HepG2 (cell line): Measurements from ENCODE around the gene NUFIP1. TPM values are rescaled to one million over a fixed set of nuclear protein-coding genes. Genes with fewer than 3 reads are reported as not detected.
A peak's percentile ranks its signal among the peaks of the same experiment; 100 is the strongest.

Source experiments
- FOXK1 ChIP-seq: sonication (generic); formaldehyde crosslinking; IDR thresholded peaks from 2 replicates; pipeline ENCODE4 v1.4.0; 2020; ENCODE audit warnings: low read depth, missing genetic modification reagents, borderline replicate concordance
- GZF1 ChIP-seq: sonication (generic); formaldehyde crosslinking; IDR thresholded peaks from 2 replicates; pipeline ENCODE4 v1.5.1; 2020; ENCODE audit warnings: mild to moderate bottlenecking, missing genetic modification reagents
- MEIS1 ChIP-seq: sonication (generic); formaldehyde crosslinking; IDR thresholded peaks from 2 replicates; pipeline ENCODE4 v1.9.0; 2021; ENCODE audit warnings: mild to moderate bottlenecking, missing genetic modification reagents, moderate library complexity, borderline replicate concordance
- POGZ ChIP-seq: sonication (generic); formaldehyde crosslinking; IDR thresholded peaks from 2 replicates; pipeline ENCODE4 v1.4.0; 2020; ENCODE audit warnings: mild to moderate bottlenecking, missing genetic modification reagents
- ZBTB42 ChIP-seq: sonication (generic); formaldehyde crosslinking; IDR thresholded peaks from 2 replicates; pipeline ENCODE4 v1.5.0; 2020; ENCODE audit warnings: mild to moderate bottlenecking, missing genetic modification reagents
- ZNF124 ChIP-seq: sonication (generic); formaldehyde crosslinking; IDR thresholded peaks from 2 replicates; pipeline ENCODE4 v1.4.0; 2020; ENCODE audit warnings: missing genetic modification reagents
- ZNF326 ChIP-seq: sonication (generic); formaldehyde crosslinking; IDR thresholded peaks from 2 replicates; pipeline ENCODE4 v1.4.0; 2020; ENCODE audit warnings: missing genetic modification reagents, borderline replicate concordance
- ZNF660 ChIP-seq: sonication (generic); formaldehyde crosslinking; IDR thresholded peaks from 2 replicates; pipeline ENCODE4 v1.5.1; 2020; ENCODE audit warnings: mild to moderate bottlenecking, low read depth, missing genetic modification reagents, borderline replicate concordance
- ZSCAN20 ChIP-seq: sonication (generic); formaldehyde crosslinking; IDR thresholded peaks from 2 replicates; pipeline ENCODE4 v1.4.0; 2020; ENCODE audit warnings: missing genetic modification reagents, mild to moderate bottlenecking, borderline replicate concordance
- polyA plus RNA-seq, 8 experiments: library from polyadenylated mRNA; depleted of rRNA in 3 of 8; stranded (reverse) in 7 of 8; unstranded in 1 of 8; fragments of >200 nt; fragmentation: Illumina TruSeq in 4 of 8; extraction: Trizol in 4 of 8; gene quantifications; 2 replicates each; pipeline versions ENCODE4 v1.2.1 to v1.2.3, GENCODE V29; 2011 to 2016; ENCODE audit warnings: low read depth in 4 of 8, missing spikeins in 1 of 8, mixed read lengths in 1 of 8; ENCODE audit not compliant: insufficient read depth in 1 of 8
- total RNA-seq, 5 experiments: library from RNA; depleted of rRNA; stranded (reverse); fragments of >200 nt; fragmentation: Illumina TruSeq; extraction: Trizol; gene quantifications; 2 replicates each; pipeline ENCODE4 v1.2.3, GENCODE V29; 2016; ENCODE audit warnings: low read depth in 1 of 5
- TF ChIP-seq, protein P1 (sequence below): sonication (generic); formaldehyde crosslinking; IDR thresholded peaks from 2 replicates; pipeline ENCODE4 v1.9.0; 2021; ENCODE audit warnings: mild to moderate bottlenecking, missing genetic modification reagents
- TF ChIP-seq, protein P2 (sequence below): IDR thresholded peaks from 2 replicates; pipeline ENCODE4 v1.6.1; 2016; ENCODE audit warnings: low read depth, borderline replicate concordance
- TF ChIP-seq, protein P3 (sequence below): sonication (generic); formaldehyde crosslinking; IDR thresholded peaks from 2 replicates; pipeline ENCODE4 v1.5.1; 2020; ENCODE audit warnings: missing genetic modification reagents, mild to moderate bottlenecking, borderline replicate concordance
- TF ChIP-seq, protein P4 (sequence below): sonication (generic); formaldehyde crosslinking; IDR thresholded peaks from 2 replicates; pipeline ENCODE4 v1.4.0; 2020; ENCODE audit warnings: missing genetic modification reagents, mild to moderate bottlenecking, borderline replicate concordance
- TF ChIP-seq, protein P5 (sequence below): sonication (generic); formaldehyde crosslinking; IDR thresholded peaks from 2 replicates; pipeline ENCODE4 v1.5.1; 2020; ENCODE audit warnings: mild to moderate bottlenecking, missing genetic modification reagents, moderate library complexity
- TF ChIP-seq, protein P6 (sequence below): IDR thresholded peaks from 2 replicates; pipeline ENCODE4 v1.6.1; 2018; ENCODE audit warnings: missing genetic modification reagents

The NUFIP1 gene
- total and polyA plus RNA-seq, 2 of the 13 experiments (the other 11 are each of a cell fraction or from before 2014, with no cell fraction given): 1.9 to 10.3 TPM

DNA sequence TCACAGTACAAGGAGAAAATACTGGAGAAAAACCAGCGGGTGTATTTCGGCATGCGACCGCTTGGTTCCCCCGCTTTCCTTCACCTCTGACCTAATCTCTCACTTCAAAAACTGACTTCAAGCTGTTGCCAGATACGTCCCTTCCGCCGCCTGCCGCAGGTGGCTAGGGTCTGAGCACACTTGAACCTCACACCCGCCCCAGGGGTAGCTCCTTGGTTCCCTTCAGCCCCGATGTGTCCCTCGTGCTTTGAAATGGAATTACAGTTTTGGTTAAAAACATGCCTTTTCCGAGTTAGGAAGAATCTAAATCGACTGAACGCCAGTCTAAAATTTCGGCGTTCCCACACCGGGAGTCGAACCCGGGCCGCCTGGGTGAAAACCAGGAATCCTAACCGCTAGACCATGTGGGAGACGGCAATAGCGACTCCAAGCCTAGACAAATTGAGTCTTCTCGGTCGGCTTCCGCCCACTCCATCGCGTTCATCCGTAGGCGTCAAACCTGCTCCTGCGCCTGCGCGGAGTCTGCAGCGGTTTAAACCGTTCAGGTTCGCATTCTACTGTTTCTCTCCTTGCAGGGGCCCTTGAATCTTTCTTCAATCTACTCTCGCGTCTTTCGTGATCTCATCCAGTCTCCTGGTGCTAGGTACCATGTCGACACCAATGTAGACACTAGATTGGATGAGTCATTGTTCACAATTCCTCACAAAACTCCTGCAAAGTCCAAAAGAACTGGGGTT lies 71.5 kb downstream of the NUFIP1 start (continued):
- TF ChIP-seq, protein P1, sequence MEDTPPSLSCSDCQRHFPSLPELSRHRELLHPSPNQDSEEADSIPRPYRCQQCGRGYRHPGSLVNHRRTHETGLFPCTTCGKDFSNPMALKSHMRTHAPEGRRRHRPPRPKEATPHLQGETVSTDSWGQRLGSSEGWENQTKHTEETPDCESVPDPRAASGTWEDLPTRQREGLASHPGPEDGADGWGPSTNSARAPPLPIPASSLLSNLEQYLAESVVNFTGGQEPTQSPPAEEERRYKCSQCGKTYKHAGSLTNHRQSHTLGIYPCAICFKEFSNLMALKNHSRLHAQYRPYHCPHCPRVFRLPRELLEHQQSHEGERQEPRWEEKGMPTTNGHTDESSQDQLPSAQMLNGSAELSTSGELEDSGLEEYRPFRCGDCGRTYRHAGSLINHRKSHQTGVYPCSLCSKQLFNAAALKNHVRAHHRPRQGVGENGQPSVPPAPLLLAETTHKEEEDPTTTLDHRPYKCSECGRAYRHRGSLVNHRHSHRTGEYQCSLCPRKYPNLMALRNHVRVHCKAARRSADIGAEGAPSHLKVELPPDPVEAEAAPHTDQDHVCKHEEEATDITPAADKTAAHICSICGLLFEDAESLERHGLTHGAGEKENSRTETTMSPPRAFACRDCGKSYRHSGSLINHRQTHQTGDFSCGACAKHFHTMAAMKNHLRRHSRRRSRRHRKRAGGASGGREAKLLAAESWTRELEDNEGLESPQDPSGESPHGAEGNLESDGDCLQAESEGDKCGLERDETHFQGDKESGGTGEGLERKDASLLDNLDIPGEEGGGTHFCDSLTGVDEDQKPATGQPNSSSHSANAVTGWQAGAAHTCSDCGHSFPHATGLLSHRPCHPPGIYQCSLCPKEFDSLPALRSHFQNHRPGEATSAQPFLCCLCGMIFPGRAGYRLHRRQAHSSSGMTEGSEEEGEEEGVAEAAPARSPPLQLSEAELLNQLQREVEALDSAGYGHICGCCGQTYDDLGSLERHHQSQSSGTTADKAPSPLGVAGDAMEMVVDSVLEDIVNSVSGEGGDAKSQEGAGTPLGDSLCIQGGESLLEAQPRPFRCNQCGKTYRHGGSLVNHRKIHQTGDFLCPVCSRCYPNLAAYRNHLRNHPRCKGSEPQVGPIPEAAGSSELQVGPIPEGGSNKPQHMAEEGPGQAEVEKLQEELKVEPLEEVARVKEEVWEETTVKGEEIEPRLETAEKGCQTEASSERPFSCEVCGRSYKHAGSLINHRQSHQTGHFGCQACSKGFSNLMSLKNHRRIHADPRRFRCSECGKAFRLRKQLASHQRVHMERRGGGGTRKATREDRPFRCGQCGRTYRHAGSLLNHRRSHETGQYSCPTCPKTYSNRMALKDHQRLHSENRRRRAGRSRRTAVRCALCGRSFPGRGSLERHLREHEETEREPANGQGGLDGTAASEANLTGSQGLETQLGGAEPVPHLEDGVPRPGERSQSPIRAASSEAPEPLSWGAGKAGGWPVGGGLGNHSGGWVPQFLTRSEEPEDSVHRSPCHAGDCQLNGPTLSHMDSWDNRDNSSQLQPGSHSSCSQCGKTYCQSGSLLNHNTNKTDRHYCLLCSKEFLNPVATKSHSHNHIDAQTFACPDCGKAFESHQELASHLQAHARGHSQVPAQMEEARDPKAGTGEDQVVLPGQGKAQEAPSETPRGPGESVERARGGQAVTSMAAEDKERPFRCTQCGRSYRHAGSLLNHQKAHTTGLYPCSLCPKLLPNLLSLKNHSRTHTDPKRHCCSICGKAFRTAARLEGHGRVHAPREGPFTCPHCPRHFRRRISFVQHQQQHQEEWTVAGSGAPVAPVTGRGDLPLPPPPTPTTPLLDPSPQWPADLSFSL (CRISPR knock-in tag): no peak
- TF ChIP-seq FOXK1: peak; percentile 78; the same call in 1 of the 2 replicates
- TF ChIP-seq GZF1: no peak
- TF ChIP-seq, protein P2, sequence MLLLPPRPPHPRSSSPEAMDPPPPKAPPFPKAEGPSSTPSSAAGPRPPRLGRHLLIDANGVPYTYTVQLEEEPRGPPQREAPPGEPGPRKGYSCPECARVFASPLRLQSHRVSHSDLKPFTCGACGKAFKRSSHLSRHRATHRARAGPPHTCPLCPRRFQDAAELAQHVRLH: peak; percentile 78
- peak; percentile 85; the same call in 1 of the 2 replicates for TF ChIP-seq POGZ
- peak; percentile 69; the same call in 1 of the 2 replicates for TF ChIP-seq ZBTB42 (CRISPR knock-in tag)
- TF ChIP-seq, protein P3, sequence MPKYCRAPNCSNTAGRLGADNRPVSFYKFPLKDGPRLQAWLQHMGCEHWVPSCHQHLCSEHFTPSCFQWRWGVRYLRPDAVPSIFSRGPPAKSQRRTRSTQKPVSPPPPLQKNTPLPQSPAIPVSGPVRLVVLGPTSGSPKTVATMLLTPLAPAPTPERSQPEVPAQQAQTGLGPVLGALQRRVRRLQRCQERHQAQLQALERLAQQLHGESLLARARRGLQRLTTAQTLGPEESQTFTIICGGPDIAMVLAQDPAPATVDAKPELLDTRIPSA (CRISPR knock-in tag): no peak
- TF ChIP-seq ZSCAN20 (CRISPR knock-in tag): peak; percentile 5; the same call in 1 of the 2 replicates
- TF ChIP-seq MEIS1 (CRISPR knock-in tag): no peak
- no peak for TF ChIP-seq ZNF660 (CRISPR knock-in tag)
- TF ChIP-seq, protein P4, sequence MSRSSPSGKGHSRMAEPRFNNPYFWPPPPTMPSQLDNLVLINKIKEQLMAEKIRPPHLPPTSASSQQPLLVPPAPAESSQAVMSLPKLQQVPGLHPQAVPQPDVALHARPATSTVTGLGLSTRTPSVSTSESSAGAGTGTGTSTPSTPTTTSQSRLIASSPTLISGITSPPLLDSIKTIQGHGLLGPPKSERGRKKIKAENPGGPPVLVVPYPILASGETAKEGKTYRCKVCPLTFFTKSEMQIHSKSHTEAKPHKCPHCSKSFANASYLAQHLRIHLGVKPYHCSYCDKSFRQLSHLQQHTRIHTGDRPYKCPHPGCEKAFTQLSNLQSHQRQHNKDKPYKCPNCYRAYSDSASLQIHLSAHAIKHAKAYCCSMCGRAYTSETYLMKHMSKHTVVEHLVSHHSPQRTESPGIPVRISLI (CRISPR knock-in tag): no peak
- no peak for TF ChIP-seq ZNF326 (CRISPR knock-in tag)
- TF ChIP-seq, protein P5, sequence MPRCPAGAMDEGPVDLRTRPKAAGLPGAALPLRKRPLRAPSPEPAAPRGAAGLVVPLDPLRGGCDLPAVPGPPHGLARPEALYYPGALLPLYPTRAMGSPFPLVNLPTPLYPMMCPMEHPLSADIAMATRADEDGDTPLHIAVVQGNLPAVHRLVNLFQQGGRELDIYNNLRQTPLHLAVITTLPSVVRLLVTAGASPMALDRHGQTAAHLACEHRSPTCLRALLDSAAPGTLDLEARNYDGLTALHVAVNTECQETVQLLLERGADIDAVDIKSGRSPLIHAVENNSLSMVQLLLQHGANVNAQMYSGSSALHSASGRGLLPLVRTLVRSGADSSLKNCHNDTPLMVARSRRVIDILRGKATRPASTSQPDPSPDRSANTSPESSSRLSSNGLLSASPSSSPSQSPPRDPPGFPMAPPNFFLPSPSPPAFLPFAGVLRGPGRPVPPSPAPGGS (CRISPR knock-in tag): 0 out of 2 replicates have a peak, but pooled peaks have one; percentile 40
- TF ChIP-seq ZNF124 (CRISPR knock-in tag): peak; percentile 77; the same call in 1 of the 2 replicates
- TF ChIP-seq, protein P6, sequence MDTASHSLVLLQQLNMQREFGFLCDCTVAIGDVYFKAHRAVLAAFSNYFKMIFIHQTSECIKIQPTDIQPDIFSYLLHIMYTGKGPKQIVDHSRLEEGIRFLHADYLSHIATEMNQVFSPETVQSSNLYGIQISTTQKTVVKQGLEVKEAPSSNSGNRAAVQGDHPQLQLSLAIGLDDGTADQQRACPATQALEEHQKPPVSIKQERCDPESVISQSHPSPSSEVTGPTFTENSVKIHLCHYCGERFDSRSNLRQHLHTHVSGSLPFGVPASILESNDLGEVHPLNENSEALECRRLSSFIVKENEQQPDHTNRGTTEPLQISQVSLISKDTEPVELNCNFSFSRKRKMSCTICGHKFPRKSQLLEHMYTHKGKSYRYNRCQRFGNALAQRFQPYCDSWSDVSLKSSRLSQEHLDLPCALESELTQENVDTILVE (CRISPR knock-in tag): peak; percentile 18; the same call in 1 of the 2 replicates
